Head of caudate nucleus (tissue), 42 donors: ENCODE measurements around the gene ELL.

ENCODE experiments used
- DNase-seq, 42 donors: peaks; one replicate each; pipeline versions ENCODE4 v3.0.0 to v3.0.0-alpha.2; 2020 to 2021; ENCODE audit warnings: mixed read lengths in 7 of 42
- intact Hi-C: fragments of 100-400 bp; cut with DNase I; formaldehyde crosslinking; loops from one replicate; pipeline ENCODE4 v1.15.0; 2022

ELL gene

GRCh38 chr19:18440936-18441803 is 80.7 kb downstream of the ELL start:
- intact Hi-C loops: no loop called here
- no peak for DNase-seq

- intact Hi-C loops: no loop called here
These were observed 81.4 kb downstream of the ELL start for GRCh38 chr19:18440415-18440877.

GRCh38 chr19:18439910-18440237 is 82.0 kb downstream of the ELL start:
- no peak for DNase-seq
- intact Hi-C loops: no loop called here

More at GRCh38 chr19:18440415-18440877, 81.4 kb downstream of the ELL start:
- DNase-seq: peak in 2 of 42 donors; percentile 34 to 50

GRCh38 chr19:18439025-18439909 is 82.6 kb downstream of the ELL start:
- peak in 1 of 42 donors; percentile 25 for DNase-seq
- intact Hi-C loops: no loop called here

GRCh38 chr19:18438331-18439024 is 83.4 kb downstream of the ELL start:
- intact Hi-C loops: no loop called here

GRCh38 chr19:18437491-18438330 is 84.2 kb downstream of the ELL start, which contains the start of gene ISYNA1:
TSS of gene ISYNA1 (minus strand) at chr19:18438133. CDS start at chr19:18437979, 154 bp downstream.
- DNase-seq: peak in 1 of 42 donors; percentile 42
- intact Hi-C loops: no loop called here

More at GRCh38 chr19:18438331-18439024, 83.4 kb downstream of the ELL start:
- DNase-seq: peak in 1 of 42 donors; percentile 7

- DNase-seq: peak in 18 of 42 donors; percentile 26 to 72 (median 59)
- intact Hi-C loops: no loop called here
These were observed 85.0 kb downstream of the ELL start for GRCh38 chr19:18436671-18437490.

- DNase-seq: no peak
- intact Hi-C loops: no loop called here
These were observed 85.8 kb downstream of the ELL start for GRCh38 chr19:18435842-18436670.

- DNase-seq: no peak
- intact Hi-C loops: no loop called here
These were observed 86.6 kb downstream of the ELL start for GRCh38 chr19:18435178-18435841.

- DNase-seq: peak in 1 of 42 donors; percentile 9
- intact Hi-C loops: no loop called here
These were observed 87.3 kb downstream of the ELL start for GRCh38 chr19:18434411-18435175.

GRCh38 chr19:18433735-18434398 is 88.0 kb downstream of the ELL start:
- intact Hi-C loops: no loop called here
- no peak for DNase-seq

- intact Hi-C loops: no loop called here
- DNase-seq: peak in 24 of 42 donors; percentile 35 to 79 (median 62)
These were observed 88.7 kb downstream of the ELL start for GRCh38 chr19:18433015-18433691.

- no peak for DNase-seq
- intact Hi-C loops: no loop called here
These were observed 89.4 kb downstream of the ELL start for GRCh38 chr19:18432275-18433014.
